Activated CD4-positive, alpha-beta T cell treated with anti-CD3 and anti-CD28 coated beads for 24 hours (primary cell): Measurements from ENCODE around the gene ZNF208.
"Not testable (repeated sequence)": the region's sequence is repeated elsewhere in the genome, so short reads cannot be mapped to it uniquely, and the experiment has no call there.

Experiments
- DNase-seq, 2 donors: peaks; one replicate each; pipeline ENCODE4 v3.0.0-alpha.2; 2020; ENCODE audit warnings: low read depth in 2 of 2

ZNF208 gene

DNA sequence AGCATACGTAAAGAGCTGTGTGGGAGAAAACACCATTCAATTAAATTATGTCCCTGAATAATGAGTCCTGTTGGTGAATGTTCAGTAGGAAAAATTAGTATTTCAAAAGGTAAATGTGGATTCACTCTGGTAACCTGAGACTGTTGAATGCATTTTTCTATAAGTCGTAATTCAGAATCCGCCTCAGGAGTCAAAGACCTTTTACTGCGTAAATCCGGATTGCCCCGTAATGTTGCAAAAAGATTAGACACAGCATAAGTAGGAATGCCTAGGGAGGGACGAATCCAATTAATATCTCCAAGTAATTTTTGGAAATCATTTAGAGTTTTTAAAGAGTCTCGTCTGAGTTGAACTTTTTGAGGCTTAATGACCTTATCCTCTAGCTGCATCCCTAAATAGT, 126.0 kb downstream of the ZNF208 start:
- DNase-seq, result not testable (repeated sequence)

GRCh38 chr19:21883516-21883915, 127.2 kb downstream of the ZNF208 start:
- DNase-seq, result no peak
